Fibroblast of lung (primary cell): ENCODE data around the gene ARGLU1. TPM values are rescaled to one million over a fixed set of nuclear protein-coding genes. Genes with fewer than 3 reads are reported as not detected.

ENCODE experiments used
- DNase-seq, 2 donors: peaks; one replicate each; pipeline versions ENCODE4 v3.0.0 to v3.0.0-alpha.2; 2010; ENCODE audit warnings: low read depth in 2 of 2
- H2AFZ ChIP-seq: 2 replicates; pipeline ENCODE4 v1.5.1; 2012; ENCODE audit warnings: low read length, control low read depth, inconsistent platforms
- H3K27ac ChIP-seq: 2 replicates; pipeline ENCODE4 v1.5.1; 2011; ENCODE audit warnings: low read length, control low read depth; ENCODE audit not compliant: insufficient read depth
- H3K27me3 ChIP-seq: 2 replicates; pipeline ENCODE4 v1.5.1; 2011; ENCODE audit warnings: mild to moderate bottlenecking, low read length; ENCODE audit not compliant: control insufficient read depth, insufficient read depth
- H3K36me3 ChIP-seq: 2 replicates; pipeline ENCODE4 v1.5.1; 2011; ENCODE audit warnings: low read length; ENCODE audit not compliant: control insufficient read depth, insufficient read depth
- H3K4me1 ChIP-seq: 2 replicates; pipeline ENCODE4 v1.5.1; 2011; ENCODE audit warnings: low read length; ENCODE audit not compliant: control insufficient read depth, insufficient read depth; ENCODE audit errors: extremely low read depth
- H3K4me2 ChIP-seq: 2 replicates; pipeline ENCODE4 v1.5.1; 2011; ENCODE audit warnings: low read length, control low read depth; ENCODE audit not compliant: insufficient read depth; ENCODE audit errors: extremely low read depth
- H3K4me3 ChIP-seq, 4 experiments: fragments of 200-600 bp in 1 of 4; sonication (generic) in 1 of 4; replicated peaks in 1 of 4; 2 replicates each; pipeline ENCODE4 v1.5.1; 2011 to 2016; ENCODE audit warnings: low read length in 4 of 4, low read depth in 3 of 4, mild to moderate bottlenecking in 3 of 4, control low read depth in 2 of 4, inconsistent platforms in 1 of 4, mixed read lengths in 1 of 4; ENCODE audit not compliant: insufficient read depth in 1 of 4; ENCODE audit errors: control extremely low read depth in 1 of 4
- H3K79me2 ChIP-seq: 2 replicates; pipeline ENCODE4 v1.5.1; 2012; ENCODE audit warnings: mild to moderate bottlenecking, low read length, inconsistent platforms; ENCODE audit not compliant: control insufficient read depth, insufficient read depth
- H3K9ac ChIP-seq: 2 replicates; pipeline ENCODE4 v1.5.1; 2011; ENCODE audit warnings: mild to moderate bottlenecking, low read length, control low read depth; ENCODE audit not compliant: insufficient read depth
- H3K9me3 ChIP-seq: 2 replicates; pipeline ENCODE4 v1.5.1; 2012; ENCODE audit warnings: low read depth, low read length; ENCODE audit not compliant: control insufficient read depth, insufficient read depth
- H4K20me1 ChIP-seq: 2 replicates; pipeline ENCODE4 v1.5.1; 2011; ENCODE audit warnings: low read length; ENCODE audit not compliant: control insufficient read depth, insufficient read depth; ENCODE audit errors: extremely low read depth
- EZH2 ChIP-seq: IDR thresholded peaks from 2 replicates; pipeline ENCODE4 v1.5.1; 2012; ENCODE audit warnings: low read length, control low read depth, mild to moderate bottlenecking; ENCODE audit errors: missing control alignments
- polyA plus RNA-seq, 2 donors: library from polyadenylated mRNA; depleted of rRNA in 1 of 2; stranded (reverse) in 1 of 2; unstranded in 1 of 2; fragments of >200 nt; gene quantifications; 2 replicates each; pipeline ENCODE4 v1.2.1, GENCODE V29; 2011 to 2012; ENCODE audit warnings: missing spikeins in 1 of 2
- total RNA-seq: library from RNA; depleted of rRNA; stranded (reverse); fragments of >200 nt; gene quantifications from 2 replicates; pipeline ENCODE4 v1.2.1, GENCODE V29; 2014
- TF ChIP-seq, protein P1 (sequence below), 2 donors: IDR thresholded peaks in 1 of 2; conservative IDR thresholded peaks in 1 of 2; 1 replicate in 1 of 2; 2 replicates in 1 of 2; pipeline ENCODE4 v1.5.1; 2011 to 2012; ENCODE audit warnings: low read length in 2 of 2, control low read depth in 1 of 2, inconsistent platforms in 1 of 2, low read depth in 1 of 2, mild to moderate bottlenecking in 1 of 2

ARGLU1 gene
- total and polyA plus RNA-seq, 2 donors (not counting 1 experiment from before 2014, with no cell fraction given), result 45.4 to 45.6 TPM

DNA sequence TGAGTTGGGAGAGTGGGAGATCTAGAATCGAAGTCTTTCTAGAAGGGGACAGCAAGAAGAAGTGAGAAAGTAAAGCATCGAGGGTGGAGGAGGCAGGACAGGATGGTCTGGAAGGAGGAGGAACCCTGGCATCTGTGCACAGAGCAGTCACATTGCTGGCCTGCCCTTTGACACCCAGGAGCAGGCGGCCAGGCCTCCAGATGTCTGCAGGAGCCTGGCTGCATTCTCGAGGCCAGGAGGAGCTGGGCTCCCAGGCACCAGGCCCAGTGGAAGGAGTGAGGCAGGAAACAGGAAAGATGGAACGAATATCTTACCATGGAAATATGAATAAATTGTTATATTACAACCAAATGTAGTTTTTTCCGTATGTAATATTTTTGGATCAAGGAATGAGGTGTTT lies 27.7 kb upstream of the ARGLU1 start:
- Histone ChIP-seq H3K9ac (no peak overlapping the region), H3K4me3 (no peak overlapping the region), H4K20me1 (no peaks in the 10 kb centered on the region), H3K27me3 (no peaks in the 10 kb centered on the region), H2AFZ (no peak overlapping the region), H3K9me3 (no peaks in the 10 kb centered on the region), H3K36me3 (no peaks in the 10 kb centered on the region), H3K27ac (no peak overlapping the region), H3K4me1 (peaks cover 7% of the 10 kb centered on the region), H3K79me2 (no peaks in the 10 kb centered on the region), H3K4me2 (no peak overlapping the region)
- TF ChIP-seq, protein P1, sequence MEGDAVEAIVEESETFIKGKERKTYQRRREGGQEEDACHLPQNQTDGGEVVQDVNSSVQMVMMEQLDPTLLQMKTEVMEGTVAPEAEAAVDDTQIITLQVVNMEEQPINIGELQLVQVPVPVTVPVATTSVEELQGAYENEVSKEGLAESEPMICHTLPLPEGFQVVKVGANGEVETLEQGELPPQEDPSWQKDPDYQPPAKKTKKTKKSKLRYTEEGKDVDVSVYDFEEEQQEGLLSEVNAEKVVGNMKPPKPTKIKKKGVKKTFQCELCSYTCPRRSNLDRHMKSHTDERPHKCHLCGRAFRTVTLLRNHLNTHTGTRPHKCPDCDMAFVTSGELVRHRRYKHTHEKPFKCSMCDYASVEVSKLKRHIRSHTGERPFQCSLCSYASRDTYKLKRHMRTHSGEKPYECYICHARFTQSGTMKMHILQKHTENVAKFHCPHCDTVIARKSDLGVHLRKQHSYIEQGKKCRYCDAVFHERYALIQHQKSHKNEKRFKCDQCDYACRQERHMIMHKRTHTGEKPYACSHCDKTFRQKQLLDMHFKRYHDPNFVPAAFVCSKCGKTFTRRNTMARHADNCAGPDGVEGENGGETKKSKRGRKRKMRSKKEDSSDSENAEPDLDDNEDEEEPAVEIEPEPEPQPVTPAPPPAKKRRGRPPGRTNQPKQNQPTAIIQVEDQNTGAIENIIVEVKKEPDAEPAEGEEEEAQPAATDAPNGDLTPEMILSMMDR (conservative IDR thresholded peaks at IDR 0.05 in 1 of 2, IDR thresholded peaks at IDR 0.05 in 1 of 2; ENCODE audit: low read depth in 1 of 2, low read length in 2 of 2), result no peak
- TF ChIP-seq EZH2, result no peak
- DNase-seq, result peak in 1 of 2 donors; percentile 19

DNA sequence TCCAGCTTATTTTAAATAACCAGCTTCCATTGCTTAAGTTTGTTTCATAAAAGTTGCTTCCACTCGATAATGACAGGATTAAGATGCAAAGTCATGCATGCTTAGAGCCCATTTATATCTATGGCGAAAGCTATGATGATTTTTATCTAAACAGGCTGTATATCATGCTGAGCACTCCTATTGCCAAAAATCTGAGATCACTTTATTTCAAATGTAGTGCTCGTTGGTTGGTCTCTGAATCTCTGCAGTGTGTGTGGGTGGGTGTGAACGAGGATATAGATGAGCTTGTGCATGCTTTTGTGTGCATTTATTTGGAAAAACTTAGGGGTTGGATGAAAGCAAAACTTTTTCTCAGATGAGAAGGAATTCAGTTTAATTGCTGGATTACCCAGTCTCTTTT lies 27.0 kb upstream of the ARGLU1 start:
- Histone ChIP-seq H3K36me3 (no peaks in the 10 kb centered on the region), H4K20me1 (no peaks in the 10 kb centered on the region), H3K9me3 (no peaks in the 10 kb centered on the region), H2AFZ (no peak overlapping the region), H3K27me3 (no peaks in the 10 kb centered on the region), H3K4me1 (peaks cover 7% of the 10 kb centered on the region), H3K9ac (no peak overlapping the region), H3K4me2 (no peak overlapping the region), H3K27ac (no peak overlapping the region), H3K79me2 (no peaks in the 10 kb centered on the region), H3K4me3 (no peak overlapping the region)
- DNase-seq, result peak in 1 of 2 donors; percentile 48
- TF ChIP-seq, protein P1 (conservative IDR thresholded peaks at IDR 0.05 in 1 of 2, IDR thresholded peaks at IDR 0.05 in 1 of 2; ENCODE audit: low read depth in 1 of 2, low read length in 2 of 2), result no peak
- TF ChIP-seq EZH2, result no peak

DNA sequence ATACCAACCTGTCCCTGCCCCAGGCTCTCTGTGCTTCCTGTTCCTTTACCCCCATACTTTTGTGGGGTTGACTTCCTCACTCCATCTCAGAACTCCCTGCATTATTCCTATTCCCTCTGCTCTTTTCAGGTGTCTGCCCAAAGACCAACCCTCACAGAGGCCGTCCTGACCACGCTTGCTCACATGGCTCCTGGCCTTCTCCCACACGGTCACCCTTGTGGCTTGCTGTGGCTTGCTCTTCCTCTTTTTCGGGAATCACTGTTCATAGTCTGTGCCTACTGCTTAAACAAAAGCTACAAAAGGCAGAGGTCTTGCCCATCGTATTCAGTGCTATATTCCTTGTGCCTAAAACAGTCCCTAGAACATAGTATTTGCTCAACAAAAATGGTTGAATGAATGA lies 25.2 kb upstream of the ARGLU1 start:
- Histone ChIP-seq H3K4me3 (no peak overlapping the region), H2AFZ (no peak overlapping the region), H3K4me2 (no peak overlapping the region), H3K4me1 (peaks cover 7% of the 10 kb centered on the region), H3K79me2 (no peaks in the 10 kb centered on the region), H4K20me1 (no peaks in the 10 kb centered on the region), H3K27me3 (no peaks in the 10 kb centered on the region), H3K9me3 (no peaks in the 10 kb centered on the region), H3K27ac (no peak overlapping the region), H3K36me3 (no peaks in the 10 kb centered on the region), H3K9ac (no peak overlapping the region)
- no peak for DNase-seq
- no peak for TF ChIP-seq EZH2
- TF ChIP-seq, protein P1 (conservative IDR thresholded peaks at IDR 0.05 in 1 of 2, IDR thresholded peaks at IDR 0.05 in 1 of 2; ENCODE audit: low read depth in 1 of 2, low read length in 2 of 2), result no peak
